NCI-H460 (cell line): Measurements from ENCODE around the gene ALS2CL. TPM values are rescaled to one million over a fixed set of nuclear protein-coding genes. Genes with fewer than 3 reads are reported as not detected.

ENCODE experiments used
- DNase-seq: peaks from one replicate; pipeline ENCODE4 v3.0.0-alpha.2; 2016; ENCODE audit warnings: low read depth; ENCODE audit errors: extremely low read depth
- total RNA-seq: library from RNA; depleted of rRNA; stranded (reverse); fragments of >200 nt; shearing (Covaris generic); gene quantifications from 2 replicates; pipeline ENCODE4 v1.2.3, GENCODE V29; 2014

ALS2CL gene
- total RNA-seq, 1 experiment from 2014 or later: 2.9 TPM

- no peak for DNase-seq
These were observed 24.9 kb downstream of the ALS2CL start for GRCh38 chr3:46668591-46668990.

DNA sequence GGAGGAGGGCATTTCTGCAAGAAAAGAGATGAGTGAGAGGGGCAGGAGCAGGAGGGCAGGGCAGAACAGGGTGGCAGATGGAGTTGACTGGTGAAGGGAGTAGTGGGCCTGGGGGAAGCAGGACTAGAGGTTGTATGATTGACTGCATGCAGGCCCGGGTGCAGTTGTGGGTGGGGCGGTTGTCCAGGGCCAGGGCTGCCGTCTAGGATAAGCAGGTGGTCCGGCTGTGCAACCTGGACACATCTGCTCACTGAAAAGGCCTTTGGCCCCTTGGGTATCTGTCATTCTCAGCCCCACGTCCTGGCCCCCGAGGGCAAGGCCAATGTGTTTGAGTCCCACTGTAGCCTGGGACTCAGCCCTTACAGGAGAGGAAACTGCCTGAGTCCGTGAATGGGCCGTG lies 25.4 kb downstream of the ALS2CL start:
- no peak for DNase-seq

GRCh38 chr3:46667657-46668056 lies 25.8 kb downstream of the ALS2CL start:
- DNase-seq: no peak

DNA sequence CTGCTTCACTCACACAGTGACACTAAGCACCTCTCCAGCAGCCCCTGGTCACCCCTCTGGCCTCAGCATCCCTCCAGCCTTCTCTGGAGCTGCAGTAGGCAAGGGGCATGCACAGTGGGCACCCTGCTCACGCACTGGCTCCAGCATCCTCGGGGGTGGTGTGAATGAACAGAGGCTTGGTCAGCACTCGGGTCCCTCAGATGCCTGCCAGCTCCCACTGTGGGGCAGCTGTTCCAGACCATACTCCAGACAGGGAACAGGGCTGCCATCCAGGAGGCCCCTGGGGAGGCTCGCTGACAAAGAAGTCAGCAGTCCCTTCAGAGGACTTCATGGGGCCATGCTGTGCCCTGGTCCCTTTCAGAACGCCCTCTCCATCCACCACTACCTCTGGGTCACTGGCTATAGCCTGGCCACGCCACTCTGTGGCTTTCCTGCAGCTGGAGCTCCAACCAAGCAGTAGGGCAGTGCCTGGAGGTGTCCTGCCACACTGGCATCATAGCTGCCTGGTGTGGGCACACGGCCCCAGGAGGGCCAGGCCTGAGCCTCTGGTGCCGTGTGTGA lies 26.3 kb downstream of the ALS2CL start:
- DNase-seq: no peak

- DNase-seq: no peak
These were observed 27.0 kb downstream of the ALS2CL start for GRCh38 chr3:46666453-46666845.

GRCh38 chr3:46665763-46666452 lies 27.6 kb downstream of the ALS2CL start:
- no peak for DNase-seq

DNA sequence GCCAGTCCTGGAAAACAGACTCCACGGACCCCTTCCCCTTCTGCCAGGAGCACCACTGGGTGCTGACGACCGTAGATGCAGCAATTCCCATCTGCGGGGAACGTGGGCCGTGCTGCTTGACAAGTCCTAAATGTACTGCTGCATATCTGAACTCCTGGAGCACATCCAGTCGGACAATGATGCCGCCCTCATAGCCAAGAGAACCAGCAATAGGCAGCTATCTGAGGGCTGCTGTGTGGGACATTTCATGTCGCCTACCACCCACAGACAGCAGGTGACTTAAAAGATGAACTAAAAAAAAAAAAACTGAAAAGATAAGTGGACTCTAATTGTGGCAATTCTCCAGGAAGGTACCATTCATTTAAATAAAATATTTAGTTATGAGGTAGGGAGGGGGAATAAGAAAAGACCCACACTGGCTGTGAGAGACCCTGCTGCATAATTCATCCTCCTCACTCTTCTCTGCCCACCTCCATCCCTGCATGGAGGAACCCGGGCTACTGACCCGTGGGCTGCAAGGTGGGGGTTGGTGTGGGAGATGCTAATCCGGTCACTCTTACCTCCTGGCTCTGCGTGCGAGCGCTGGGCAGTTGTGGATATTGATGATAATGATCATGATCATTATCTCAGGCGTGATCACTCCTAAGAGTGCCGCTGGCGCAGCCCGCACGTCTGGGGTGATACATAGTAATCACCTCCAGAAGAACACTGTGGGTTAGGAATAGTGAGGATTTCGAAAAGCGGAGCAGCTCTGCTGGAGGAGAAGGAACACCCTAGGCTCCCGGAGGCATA lies 28.3 kb downstream of the ALS2CL start:
- no peak for DNase-seq

DNA sequence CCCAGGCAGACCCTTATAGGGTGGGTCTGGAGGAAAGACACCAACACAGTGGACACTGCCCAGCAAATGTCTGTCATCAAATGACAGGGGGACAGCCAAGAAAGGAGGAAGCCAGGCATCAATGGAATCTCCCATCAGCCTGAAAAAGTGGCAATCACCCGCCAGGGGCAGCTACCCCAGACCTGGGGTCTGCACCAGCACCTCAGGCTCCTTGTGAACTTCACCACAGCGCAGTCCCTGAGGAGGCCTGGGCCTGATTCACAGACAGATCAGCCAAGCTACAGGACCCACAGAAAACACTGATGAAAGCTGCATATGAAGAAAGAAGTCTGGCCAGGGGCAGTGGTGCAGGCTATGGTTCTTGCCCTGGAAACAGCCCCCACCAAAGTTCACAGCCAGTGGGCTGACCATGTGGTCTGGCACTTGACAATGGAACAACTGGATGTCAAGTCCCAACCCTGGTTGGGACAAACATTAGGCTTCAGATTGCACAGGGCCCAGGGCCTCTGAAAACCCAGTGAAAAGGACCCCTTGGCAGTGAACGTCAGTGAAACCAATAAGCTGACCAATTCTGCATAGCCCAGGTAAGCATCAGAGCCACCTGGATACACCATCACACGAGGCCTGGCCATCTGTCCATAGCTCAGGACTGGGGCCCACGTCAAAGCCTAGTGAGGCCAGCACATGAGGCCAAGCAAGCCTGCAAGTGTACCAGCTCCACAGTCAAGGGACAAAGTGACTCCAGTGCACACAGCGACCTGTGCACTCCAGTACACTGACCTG lies 29.1 kb downstream of the ALS2CL start:
- DNase-seq: no peak

- DNase-seq: no peak
These were observed 29.8 kb downstream of the ALS2CL start for GRCh38 chr3:46663591-46664135.

GRCh38 chr3:46662771-46663551 lies 30.5 kb downstream of the ALS2CL start:
- DNase-seq: no peak

GRCh38 chr3:46661776-46662766 lies 31.4 kb downstream of the ALS2CL start:
- no peak for DNase-seq

DNA sequence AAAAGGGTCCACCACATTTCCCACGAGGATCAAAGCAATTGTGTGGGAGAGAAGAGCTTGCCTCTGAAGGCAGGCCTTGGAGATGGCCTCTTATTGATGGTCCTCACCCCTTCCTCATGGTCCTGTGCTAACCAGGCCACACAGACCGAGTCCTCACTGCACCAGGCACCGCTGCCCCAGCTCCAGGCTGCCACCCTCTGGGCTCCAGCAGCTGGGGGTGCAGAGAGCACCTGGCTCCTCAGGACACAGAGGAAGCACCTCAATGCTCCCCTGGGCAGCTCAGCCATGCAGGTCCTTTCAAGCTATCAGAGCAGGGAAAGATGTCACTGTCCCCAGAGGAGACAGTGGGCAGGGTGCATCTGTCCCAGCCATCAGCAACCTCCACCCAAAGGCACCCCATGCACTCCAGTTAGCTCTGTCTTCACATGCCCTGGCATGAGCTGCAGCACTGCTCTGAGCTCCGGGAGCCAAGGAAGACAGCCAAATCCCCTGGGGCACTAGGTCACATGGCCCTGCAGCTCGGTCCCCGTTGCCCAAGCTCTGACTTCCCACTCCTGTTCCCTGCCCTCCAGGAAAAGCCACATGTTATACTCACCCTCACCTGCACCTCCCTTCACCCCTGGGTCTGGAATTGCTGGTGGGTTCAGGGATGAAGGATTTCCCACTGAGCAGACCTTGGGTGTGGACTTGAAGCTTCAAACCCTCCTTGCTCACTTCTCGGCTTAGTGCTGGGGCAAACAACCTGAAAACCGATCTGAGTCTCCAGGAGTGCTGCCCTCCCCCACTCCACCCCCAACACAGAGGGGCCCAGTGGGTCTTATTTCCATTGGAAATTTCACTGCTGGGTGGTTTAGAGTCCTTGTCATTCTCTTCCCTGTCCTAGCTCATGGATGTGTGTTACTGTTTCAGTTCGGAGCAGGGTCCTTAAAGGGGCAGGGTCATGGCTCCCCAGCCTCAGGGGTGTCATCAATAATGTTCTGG lies 32.6 kb downstream of the ALS2CL start:
- DNase-seq: no peak

DNA sequence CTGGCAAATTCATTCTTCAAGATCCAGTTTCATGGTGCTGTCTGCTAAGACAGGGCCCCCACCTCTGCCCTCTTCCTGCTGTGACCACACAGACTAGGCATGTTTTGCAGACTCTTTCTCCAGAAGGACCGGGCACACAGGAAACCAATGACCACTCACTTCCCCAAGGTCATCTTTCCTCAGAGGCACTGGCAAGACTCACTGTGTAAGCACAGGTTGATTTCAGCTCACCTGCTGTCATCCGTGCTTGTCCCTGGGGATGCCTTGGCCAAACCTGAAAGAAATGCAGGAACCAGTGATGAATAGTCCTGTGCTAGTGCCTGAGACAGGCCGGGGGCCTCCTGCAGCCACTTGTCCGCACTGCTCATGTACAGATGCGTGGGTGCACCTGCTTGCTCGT lies 33.5 kb downstream of the ALS2CL start:
- DNase-seq: no peak

DNA sequence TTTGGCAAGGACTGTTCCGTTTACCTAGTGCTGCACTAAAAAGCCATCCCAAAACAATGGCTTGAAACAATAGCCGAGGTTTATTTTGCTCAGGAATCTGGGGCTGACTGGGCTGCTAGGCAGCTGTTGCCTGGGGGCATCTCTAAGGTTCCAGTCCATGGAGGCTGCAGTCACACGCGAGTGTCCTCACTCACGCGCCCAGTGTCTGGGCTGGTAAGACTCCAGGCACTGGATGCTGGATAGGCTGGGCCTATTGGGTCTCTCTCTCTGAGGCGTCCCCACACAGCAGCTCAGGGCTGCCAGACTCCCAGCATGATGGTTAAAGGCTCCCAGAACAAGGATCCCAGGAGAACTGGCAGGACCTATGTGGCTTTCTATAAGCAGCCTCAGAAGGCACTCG lies 34.2 kb downstream of the ALS2CL start:
- DNase-seq: no peak

DNA sequence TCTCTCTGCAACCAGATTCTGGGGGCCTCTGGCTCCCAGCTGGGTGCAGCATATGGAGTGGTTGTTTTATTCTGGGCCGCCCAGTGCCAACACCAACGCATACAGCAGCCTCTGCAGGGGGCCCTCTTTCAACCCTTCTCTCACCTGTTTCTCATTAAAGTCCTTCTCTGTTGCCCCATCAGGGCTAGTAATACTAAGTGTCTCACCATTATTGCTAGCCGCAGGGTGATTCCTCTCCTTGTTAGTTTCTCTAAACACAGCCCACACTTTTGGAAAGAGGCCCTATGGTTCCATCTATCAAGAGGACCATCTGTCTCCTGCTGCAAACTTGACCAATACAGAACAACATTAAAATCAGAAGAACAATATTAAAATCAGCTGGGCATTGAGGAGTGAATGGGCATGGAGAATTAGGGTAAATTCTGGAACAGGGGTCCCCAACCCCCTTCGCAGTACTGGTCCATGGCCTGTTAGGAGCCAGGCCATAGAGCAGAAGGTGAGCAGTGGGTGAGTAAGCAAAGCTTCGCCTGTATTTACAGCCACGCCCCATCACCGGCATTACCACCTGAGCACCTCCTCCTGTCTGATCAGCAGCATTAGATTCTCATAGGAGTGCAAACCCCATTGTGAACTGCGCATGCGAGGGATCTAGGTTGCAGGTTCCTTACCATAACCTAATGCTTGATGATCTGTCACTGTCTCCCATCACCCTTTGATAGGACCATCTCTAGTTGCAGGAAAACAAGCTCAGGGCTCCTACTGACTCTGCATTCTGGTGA lies 36.5 kb downstream of the ALS2CL start:
- no peak for DNase-seq

- no peak for DNase-seq
These were observed 38.2 kb downstream of the ALS2CL start for GRCh38 chr3:46655271-46655670.

- no peak for DNase-seq
These were observed 42.4 kb downstream of the ALS2CL start for GRCh38 chr3:46651084-46651483.
